Stimulated activated CD8-positive, alpha-beta memory T cell treated with anti-CD3 and anti-CD28 coated beads, Interleukin-15, amount 100 ng/mL, for 1 hour (primary cell): ENCODE results near the gene ZBED4.

ENCODE experiments used
- DNase-seq: peaks from one replicate; pipeline ENCODE4 v3.0.0-alpha.2; 2020; ENCODE audit warnings: low read depth

The ZBED4 gene

DNA sequence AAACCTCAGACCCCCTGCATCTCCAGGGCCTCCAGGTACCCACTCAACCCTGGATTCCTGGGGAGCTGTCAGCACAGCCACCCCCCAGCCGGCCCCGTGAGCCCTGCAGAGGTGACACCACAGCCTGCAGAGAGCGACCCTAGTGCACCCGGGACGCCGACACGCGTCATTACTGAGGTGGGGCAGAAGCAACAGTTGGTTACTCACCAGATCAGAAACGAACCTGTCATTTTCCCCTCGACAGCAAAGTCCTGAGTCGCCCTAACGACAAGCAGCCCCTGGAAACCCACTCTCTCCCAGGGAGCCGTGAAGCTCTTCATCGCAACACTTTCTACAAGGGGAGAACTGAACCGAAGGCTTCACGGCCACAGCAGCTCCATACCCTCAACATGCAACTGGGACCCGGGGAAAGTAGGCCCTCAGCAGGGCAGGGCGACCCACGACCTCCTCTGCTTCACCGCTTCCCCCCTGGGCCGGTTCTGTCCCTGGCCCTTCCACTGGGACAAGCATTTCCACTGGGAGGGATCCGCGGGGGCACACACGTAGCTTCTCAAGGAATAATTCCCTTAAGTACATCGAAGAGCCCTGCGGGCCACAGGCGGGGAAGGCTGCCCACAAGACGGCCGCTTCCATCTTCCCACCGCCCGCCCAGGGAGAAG is 27.6 kb upstream of the ZBED4 start:
- peak; percentile 38 for DNase-seq

DNA sequence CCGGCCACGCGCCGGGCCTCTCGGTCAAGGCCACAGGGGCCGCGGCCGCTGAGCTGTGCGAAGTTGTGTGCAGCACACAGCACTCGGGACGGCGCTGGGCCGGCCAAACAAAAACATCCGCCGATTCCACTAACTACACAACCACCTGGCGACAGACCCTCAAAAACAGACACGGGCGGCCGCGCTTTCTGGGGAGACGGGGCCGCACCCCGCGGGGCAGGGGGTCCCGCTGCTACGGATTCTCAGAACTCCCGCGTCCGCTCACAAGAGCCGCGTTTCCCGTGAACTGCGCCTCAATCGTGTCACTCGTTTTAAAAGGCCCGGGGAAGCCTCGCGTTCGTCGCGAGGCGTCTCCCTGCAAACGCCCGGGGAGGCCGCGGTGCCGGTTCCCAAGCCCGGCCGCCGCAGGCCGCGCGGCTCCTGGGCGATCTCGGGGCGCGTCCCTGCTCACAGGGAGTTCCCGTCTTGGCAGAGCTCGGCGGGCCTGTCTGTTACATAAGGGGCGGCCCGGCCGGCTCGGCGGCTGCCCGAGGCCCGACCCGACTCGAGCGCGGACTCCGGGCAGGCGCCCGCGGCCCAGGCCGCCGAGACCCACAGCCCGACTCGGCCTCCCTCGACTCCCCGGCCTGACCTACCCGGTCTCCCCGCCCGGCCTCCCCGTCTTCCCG is 26.9 kb upstream of the ZBED4 start:
- DNase-seq, result no peak

DNA sequence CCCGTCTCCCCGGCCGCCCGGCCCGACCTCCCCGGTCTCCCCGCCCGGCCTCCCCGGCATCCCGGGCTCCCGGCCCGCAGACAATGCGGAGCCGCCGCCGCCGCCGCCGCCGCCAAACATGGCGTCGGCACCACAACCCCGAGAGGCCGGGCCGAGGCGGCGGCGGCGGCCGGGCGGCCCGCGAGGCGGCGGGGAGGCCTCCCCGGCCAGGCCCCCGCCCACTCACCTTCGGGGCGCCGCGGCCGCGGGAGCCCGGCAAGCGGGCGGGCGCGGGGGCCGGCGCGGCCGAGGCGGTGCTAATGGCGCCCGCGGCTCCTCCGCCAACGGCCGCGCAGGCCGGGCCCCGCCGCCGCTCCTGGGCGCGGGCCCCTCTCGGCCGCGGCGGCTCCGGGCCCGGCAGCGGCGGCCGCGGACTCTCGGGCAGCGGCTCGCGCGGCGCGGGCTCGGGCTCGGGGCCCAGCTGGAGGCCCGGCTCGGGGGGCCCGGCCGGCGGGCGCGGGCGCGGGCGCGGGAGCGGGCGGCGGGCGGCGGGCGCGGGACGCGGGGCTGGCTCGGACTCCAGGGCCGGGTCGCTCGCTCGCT is 26.3 kb upstream of the ZBED4 start:
- no peak for DNase-seq

DNA sequence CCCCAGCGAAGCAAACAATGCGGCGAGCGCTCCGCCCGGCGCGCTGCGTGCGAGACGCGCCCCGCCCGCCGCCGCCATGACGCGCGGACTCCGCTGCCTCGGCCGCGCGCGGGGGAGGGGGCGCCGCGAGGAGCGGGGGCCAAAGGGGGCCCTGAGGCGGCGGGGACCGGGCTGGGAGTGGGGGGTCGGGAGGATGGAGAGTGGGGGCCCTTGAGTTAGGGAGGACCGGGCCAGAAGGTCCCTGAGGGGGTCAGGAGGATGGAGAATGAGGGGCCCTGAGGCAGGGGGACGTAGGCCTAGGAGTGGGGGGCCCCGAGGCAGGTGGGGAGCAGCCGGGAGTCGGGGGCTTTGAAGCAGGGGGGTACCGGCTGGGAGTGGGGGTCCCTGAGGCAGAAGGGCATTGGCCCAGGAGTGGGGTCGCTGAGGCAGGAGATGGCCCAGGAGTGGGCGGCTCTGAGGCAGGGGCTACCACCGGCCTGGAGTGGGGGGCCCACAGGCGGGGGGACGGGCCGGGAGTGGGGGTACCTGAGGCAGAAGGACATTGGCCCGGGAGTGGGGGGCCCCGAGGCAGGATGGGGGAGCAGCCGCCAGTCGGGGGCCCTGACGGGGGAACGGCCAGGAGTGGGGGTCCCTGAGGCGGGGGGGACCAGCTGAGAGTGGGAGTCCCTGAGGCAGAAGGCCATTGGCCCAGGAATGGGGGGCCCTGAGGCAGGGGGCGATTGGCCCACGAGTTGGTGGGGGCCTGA is 25.6 kb upstream of the ZBED4 start, which contains the start of gene BRD1:
TSS of gene BRD1 (minus strand) at position 21 of the 746 bp plus-strand sequence. CDS start 3,556 bp downstream, outside the sequence.
- no peak for DNase-seq

DNA sequence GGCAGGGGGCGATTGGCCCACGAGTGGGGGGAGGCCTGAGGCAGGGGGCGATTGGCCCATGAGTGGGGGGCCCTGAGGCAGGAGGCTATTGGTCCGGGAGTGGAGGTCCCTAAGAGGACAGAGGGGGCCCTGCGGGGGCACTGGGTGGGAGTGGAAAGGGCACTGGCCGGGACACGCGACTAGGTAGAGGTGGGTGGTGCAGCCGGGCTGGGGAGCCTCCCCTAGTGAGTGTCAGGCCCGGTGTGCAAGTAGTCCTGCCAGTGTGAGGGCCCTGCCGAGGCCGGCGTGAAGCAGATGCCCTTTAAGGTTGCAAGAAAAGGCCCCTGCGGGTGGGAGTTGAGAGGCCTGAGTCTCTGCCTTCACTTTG is 25.1 kb upstream of the ZBED4 start:
- no peak for DNase-seq

DNA sequence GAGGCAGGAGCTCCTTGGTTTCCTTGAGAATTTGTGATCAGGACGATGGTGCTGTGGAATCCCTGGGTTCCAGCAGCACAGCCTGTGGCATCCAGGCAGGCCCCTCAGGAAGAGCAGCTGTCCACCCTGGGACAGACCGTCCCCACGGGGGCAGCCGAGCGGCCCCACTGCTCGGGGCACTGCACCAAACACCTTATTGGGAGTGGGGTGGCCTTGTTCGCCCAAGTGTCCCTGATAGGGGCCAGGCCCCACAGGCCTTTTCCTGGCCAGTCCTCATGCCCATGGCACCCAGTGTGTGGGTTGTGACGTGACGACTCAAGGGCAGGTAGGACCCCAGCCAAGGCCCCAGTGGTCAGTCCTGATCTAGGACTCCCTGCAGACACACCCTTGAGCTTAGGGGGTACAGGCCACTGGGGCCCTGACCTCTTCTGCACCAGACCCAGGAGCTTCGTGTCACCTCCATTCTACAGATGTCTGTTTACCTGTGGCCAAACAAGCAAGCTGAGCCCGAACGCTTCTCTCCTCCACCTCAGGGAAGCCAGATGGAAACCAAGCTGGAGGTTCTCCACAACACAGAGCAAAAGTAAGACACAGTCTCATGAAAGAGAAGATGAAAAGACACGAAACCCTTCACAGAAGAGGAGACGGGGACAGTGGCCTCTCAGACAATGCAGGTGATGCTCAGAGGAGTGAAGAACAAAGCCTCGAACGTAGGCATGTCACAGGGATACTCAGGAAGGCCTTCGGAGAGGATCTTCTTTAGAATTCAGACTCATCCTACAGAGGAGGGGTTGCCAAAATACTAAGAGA is 24.4 kb upstream of the ZBED4 start:
- no peak for DNase-seq

DNA sequence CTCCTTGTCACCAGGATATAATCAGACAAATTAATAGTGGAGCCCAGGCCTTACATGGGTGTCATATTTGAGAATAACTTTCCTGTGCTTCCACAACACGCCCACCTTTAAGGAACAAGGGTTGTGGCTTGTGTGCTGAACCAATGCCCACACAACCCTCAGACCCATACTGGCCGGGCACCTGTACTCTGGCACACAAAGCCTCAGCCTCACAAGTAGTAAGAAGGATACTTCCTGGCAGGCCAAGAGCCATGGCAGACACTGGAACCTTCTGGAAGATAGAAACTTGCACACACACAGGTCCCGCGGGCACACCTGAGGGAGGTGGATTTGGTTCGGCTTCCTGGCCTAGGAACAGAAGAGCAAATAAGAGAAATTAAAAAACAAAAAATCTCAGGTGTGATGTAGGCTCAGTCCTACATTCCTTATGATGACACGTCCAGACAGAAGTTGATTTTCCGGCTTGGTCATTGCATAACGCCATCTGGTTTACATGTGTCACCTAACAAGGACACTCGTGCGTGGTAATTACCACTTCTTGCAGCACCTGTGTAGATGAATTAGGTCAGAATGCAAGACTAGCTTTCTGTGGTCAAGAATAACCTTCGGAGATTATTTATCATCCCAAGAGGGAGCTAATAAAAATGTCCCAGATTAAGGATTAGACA is 20.2 kb upstream of the ZBED4 start:
- DNase-seq, result no peak

DNA sequence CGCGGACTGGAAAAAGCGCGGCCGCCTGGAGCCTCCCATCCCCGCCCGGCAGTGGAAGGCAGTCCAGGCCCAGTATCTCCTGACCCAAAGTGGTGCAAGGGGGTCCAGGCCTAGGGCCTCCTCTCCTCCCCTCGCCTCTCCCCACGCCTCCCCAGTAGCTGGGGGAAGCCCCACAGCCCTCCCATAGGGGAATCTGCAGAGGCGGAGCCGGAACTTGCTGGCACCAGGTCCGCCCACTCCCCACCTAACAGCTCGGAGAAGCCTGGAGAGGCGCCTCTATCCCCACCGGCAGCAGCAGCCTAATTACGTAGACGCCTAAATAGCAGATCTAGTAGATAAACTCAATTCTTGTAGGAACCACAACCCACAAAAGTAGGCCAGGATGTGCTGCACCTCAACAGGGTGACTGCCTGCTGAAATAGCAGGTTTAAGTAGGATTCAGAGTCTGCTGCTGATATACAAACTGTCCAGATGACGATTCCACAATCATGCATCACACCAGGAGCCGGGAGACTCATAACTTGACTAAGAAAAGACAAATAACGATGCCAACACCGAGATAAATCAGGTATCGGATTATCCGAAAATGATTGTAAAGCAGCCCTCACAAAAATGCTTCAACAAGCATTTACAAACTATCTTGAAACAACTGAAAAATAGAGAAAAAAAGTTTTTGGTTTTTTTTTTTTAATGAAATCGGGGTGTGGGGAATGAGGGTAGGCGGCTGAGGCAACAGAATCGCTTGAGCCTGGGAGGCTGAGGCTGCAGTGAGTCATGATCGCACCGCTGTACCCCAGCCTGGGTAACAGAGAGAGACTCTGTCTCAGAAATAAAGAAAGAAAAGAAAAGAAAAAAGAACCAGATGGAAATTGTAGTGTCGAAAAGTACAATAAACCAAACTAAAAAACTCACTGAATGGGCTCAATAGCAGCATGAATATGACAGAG is 14.6 kb upstream of the ZBED4 start:
- DNase-seq, result peak; percentile 69

DNA sequence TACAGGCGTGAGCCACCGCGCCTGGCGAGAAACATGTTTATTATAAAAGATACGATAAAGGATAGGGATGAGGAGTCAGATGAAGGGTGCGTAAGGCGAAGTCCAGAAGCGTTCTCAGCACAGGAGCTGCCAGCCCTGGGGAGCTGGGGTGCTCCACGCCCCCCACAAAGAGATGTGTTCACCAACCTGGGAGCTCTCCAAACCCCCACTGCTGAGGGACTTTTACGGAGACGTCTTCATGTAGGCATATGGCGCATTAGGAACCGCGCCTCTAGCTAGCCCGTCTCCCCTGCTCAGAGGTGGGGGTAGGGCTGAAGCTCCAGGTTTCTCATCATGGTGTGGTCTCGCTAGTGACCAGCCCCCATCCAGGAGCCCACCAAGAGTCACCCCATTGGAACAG is 8.4 kb upstream of the ZBED4 start:
- no peak for DNase-seq

DNA sequence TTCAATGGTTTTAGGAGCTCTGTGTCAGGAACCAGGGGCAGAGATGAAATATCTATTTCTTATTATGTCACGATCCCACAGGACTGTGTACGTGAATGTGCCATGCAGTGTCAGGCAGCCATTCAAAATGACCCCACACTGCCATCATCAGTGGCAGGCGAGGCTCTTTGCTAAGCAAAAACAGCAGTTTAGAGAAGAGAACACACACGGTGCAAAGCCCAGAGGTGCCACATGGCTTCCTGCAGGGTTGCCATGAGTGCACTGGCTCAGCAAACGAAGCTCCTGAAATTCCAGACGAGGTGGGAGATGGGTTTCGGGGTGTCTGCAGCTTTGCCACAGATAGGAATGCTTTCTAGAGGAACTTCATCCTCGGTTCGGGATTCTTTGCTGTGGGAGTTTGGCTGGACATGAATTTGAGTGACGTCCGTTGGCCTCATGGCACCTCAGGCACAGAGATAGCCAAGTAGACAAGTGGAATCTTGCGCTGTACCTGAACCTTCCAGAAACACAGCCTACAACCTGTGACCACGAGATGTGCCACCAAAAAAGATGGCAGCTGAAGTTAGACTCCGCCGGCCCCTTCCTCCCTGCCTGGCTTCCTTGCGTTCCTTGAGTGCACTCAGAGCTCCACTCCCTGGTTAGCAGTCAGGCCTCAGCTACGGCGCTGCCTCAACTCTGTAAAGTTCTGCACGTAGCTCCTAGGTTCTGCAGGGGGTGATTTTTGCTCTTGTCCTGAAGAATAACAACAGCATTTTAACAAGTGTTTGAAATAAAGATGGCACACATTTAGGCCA is 7.8 kb upstream of the ZBED4 start:
- DNase-seq, result no peak

DNA sequence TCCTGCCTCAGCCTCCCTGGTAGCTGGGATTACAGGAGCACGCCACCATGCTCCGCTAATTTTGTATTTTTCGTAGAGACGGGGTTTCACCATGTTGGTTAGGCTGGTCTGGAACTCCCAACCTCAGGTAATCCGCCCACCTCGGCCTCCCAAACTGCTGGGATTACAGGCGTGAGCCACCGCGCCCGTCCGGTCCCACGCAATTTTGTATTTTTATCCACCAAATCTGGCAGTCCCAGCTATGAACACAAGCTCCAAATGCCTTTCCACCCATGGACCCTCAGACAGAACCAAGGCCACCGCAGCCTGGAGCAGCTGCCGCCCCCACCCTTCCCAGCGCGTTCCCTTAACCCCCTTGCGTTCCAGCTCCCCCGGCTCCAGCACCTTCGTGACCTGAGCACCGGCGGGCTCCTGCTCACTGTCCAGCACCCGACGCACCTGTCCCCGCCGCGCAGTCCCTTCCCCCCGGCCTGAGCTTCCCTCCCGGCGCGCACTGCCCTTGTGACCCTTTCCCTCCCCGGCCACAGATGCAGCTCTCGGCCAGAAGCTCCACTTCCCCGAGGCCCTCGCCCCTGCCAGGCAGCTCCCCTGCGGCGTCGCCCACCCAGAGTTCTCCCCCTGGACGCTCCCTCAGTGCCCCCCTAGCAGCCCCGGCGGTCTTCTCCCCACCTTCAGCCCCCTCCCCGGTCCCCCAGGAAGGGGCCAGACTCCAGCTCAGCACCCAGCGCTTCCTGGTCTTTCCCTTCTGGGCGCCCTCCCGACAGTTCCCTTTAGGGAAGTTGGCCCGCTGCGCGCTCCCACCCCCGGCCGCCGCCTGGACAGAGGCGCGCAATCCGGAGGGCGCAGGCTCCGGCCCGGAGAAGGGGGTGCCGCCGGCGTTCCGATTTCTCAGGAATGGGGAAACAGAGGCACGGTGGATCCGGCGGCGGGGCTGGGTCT is 5.6 kb upstream of the ZBED4 start:
- DNase-seq, result no peak

DNA sequence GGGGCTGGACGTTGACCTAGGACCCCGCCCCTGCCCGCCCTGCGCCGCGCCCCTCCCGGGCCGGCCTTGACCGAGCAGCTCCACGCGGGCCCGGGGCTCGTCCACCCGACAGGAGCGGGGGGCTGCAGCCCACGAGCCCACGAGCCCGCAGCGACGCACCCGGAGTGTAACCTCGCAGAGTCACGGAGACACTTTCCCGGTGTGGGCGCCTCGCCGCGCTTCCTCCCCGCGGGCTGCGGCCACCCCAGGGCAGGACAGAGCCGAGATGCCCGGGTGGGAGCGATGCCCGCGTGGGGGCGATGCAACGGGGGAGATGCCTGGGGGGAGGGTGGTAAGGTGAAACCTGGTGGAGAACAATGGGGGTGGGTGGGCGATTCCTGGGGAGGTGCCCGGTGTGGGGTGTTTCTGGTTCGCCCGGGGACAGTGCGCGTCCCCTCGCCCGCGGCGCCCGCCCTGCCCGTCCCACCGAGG is 4.9 kb upstream of the ZBED4 start:
- DNase-seq, result no peak

DNA sequence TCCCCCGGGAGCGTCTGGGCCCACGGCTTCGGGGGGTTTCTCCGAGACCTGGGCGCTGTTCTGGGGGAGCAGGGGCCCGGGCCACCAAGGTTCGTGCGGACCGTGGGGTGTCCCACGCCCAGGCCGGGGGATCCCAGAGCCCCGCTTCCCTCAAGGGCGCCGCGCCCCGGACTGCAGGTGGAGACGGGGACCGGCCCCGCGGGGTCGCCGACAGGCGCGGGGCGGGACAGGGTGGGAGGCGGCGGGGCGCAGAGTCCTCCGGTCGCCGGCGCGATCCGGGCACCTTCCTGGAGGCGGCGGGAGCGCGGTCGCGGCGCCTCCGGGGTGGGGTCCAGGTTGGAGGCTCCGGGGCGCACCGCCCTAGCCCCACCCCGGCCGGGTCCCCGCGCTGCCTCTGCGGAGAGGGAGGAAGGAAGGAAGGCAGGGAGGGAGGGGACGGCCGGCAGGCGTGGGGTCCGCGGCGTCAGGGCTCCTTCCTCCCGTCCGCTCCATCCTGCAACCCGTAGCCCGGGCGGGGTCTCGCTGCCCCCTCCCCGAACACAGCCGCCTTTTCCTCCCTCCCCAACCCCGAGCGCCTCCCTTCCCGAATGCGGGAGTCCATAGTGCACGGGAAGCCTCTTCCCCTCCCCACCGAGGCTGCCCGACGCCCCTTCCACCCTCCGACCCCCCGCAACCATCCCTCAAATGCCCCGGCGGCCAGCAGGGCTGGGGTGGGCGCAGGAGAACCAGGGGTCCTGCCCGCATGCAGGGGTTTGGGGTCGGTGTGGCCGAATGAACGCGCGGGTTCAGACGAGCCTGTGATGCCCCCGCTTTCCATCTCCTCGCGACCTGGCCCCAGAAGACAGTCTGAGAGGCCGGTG is 4.3 kb upstream of the ZBED4 start:
- no peak for DNase-seq

DNA sequence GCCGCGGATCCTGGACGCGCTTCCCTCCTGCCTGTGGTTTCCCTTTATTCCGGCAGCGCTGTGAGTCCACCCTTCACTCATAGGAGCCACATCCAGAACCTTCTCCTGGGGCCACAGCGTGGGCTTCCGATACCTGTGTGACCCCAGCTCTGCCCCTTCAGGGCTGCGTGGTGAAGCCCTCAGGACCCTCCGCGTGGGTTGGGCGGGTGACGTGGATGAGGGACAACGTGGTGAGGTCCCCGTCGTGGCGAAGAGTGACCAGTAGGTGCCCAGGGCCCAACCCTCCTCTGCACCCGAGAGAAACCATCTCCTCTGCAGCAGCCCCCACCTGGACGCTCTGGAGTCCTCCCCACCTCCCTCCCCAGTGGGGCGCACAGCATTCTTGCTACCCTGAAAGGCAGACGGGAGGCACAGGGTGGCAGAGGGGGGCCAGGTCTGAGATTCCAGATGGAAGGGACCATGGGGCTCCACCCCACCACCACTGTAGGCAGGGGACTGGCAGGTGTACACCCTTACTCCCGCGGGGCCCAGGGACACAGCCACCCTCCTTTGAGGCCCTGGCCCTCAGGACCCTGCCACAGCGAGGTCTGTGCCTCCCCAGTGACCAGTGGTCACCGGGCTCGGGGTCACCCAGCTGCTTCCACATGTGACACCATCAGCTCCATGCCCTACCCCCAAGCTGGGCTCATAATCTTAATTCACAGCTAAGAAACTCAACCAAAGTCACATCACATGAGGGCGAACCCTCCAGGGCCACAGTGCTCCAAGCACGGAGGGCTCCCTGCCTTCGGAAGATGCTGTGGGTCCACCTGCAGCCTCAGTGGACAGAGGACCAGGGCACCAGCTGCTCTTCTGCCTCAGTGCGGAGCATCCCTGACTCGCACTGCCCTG is 3.4 kb upstream of the ZBED4 start:
- no peak for DNase-seq

DNA sequence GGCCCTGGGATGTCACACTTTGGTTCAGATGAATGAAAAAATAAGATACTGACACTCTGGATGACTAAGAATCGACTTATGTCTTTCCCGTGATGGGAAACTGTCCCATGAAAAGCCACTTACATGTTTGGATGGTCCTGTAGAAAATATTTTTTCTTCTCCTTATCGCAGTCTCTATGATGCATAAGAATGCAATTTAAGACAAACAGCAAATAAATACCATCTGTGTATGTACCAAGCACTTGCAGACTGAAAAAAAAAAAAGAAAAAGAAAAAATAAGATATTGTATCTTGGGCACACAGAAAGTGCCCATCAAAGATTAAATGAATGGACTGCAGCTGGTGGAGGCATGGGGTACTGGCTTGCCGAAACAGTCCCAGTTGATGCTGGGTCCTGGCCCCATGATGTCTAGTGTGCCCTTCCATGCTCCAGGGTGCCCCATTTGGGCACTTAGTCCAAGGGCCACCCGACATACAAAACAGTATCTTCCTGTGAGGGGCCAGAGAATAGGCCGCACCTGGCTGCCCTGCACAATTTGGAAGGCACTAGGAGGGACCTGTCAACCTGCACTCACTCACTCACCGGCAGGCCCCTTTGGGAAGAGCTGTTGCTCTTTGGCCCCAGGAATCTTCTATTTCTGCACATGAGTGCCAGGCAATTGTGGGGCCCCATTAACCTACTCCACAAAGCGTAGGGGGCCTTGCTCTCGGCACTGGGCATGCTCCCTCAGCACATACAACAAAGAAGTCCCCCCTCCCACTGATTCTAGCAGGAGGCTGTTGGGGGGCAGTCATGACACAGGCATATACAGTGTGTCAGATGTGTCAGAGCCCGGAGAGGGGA is 2.5 kb upstream of the ZBED4 start:
- DNase-seq, result no peak
